Measurements from ENCODE around the gene SPEM1.
A peak's percentile ranks its signal among the peaks of the same experiment; 100 is the strongest.
"Not testable (repeated sequence)": the region's sequence is repeated elsewhere in the genome, so short reads cannot be mapped to it uniquely, and the experiment has no call there.

Gene SPEM1

DNA sequence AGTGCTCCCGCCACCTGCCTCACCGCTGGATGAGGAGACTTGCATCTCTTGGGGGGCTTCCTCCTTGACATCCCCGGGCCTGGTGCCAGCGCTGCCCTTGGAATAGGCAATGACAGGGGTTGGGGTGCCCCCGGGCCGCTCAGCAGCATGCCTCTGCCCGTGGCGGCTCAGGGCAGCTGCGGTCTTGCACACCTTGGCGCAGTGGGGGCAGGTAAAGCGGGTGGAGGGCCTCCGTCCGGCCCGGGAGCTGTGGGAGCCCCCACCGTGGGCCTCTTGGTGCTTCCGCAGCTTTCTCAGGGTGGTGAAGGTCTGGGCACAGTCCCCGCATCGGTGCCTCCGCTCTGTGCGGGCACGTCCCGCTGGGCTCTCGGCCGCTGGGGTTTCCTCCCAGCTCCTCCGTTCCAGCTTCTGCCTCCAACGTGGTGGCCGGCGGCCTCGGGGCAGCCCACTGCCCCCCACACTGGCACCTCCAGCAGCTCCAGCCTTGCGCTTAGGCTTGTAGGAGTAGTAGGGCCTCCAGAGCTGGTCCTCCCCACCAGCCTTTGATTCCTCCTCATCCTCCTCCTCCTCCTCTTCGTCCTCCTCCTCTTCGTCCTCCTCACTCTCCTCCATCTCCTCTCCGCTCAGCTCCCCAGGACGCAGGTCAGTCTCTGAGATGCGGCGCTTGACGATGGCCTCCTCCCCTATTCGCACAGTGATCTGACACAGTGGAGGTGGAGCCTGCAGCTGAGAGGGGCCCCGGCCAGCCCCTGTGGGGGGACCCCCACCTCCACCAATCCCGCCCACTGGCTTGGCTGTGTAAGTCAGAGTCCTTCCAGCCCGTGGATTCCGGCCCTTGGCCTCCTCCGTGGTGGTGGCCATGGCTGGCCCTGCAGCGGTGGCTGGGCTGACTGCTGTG, 42.6 kb downstream of the SPEM1 start:
- Histone ChIP-seq H3K4me1 (ENCODE audit: control insufficient read depth, insufficient read depth, low read length) (peaks cover 8% of the 10 kb centered on the region), H3K27ac (ENCODE audit: low read depth, low read length) (no peak overlapping the region), H3K36me3 (ENCODE audit: control insufficient read depth, insufficient read depth, low read length) (peaks cover 11% of the 10 kb centered on the region), H3K4me3 (ENCODE audit: low read length) (no peak overlapping the region), H3K27me3 (ENCODE audit: control insufficient read depth, insufficient read depth, low read length) (no peaks in the 10 kb centered on the region), H3K9ac (ENCODE audit: low read length) (no peak overlapping the region)

DNA sequence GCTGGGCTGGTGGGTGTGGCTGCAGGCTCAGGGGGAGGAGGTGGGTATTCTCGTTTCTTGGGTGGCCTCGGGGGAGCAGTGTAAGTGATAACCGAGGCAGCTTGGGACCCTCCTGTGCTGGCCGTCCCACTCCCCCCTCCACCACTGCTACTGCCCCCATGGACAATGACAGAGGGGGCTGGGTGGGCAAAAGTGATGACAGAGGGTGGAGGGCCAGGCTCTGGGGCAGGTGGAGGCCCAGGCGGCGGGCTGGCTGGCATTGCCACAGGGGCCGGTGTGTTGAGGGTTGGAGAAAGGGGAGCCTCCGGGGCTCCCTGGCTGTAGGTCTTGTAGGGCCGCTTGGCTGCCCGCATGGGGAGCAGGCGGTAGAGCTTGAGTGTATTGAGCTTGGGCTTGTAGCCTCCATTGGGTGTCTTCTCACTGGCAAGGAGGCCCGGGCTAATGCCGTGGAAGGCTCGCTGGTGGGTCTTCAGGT, 43.3 kb downstream of the SPEM1 start:
- Histone ChIP-seq H3K9ac (ENCODE audit: low read length) (no peak overlapping the region), H3K4me3 (ENCODE audit: low read length) (no peak overlapping the region), H3K27me3 (ENCODE audit: control insufficient read depth, insufficient read depth, low read length) (no peaks in the 10 kb centered on the region), H3K4me1 (ENCODE audit: control insufficient read depth, insufficient read depth, low read length) (peaks cover 8% of the 10 kb centered on the region), H3K36me3 (ENCODE audit: control insufficient read depth, insufficient read depth, low read length) (peaks cover 11% of the 10 kb centered on the region), H3K27ac (ENCODE audit: low read depth, low read length) (no peak overlapping the region)

DNA sequence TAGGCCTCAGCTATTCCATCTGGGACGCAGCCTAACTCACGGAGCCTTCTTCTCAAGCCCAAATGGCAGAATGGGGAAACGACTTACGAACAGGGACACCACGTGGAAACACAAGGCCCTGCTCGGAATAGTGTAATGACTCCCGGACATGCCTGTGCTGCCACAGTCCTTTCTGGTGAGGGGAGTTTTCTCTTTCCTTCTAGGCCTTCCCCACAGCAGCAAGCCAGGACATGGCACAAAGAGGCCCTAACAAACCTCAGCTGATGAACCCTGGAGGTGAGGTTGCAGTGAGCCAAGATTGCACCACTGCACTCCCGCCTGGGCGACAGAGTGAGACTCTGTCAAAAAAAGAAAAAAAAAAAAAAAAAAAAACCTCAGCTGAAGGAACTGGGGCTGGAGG, 44.0 kb downstream of the SPEM1 start:
- no peak overlapping the region for H3K9ac ChIP-seq (ENCODE audit: low read length)
- H3K36me3 ChIP-seq (ENCODE audit: control insufficient read depth, insufficient read depth, low read length), result peaks cover 11% of the 10 kb centered on the region
- peaks cover 8% of the 10 kb centered on the region for H3K4me1 ChIP-seq (ENCODE audit: control insufficient read depth, insufficient read depth, low read length)
- H3K27ac ChIP-seq (ENCODE audit: low read depth, low read length), result no peak overlapping the region
- H3K27me3 ChIP-seq (ENCODE audit: control insufficient read depth, insufficient read depth, low read length), result no peaks in the 10 kb centered on the region
- H3K4me3 ChIP-seq (ENCODE audit: low read length), result no peak overlapping the region

DNA sequence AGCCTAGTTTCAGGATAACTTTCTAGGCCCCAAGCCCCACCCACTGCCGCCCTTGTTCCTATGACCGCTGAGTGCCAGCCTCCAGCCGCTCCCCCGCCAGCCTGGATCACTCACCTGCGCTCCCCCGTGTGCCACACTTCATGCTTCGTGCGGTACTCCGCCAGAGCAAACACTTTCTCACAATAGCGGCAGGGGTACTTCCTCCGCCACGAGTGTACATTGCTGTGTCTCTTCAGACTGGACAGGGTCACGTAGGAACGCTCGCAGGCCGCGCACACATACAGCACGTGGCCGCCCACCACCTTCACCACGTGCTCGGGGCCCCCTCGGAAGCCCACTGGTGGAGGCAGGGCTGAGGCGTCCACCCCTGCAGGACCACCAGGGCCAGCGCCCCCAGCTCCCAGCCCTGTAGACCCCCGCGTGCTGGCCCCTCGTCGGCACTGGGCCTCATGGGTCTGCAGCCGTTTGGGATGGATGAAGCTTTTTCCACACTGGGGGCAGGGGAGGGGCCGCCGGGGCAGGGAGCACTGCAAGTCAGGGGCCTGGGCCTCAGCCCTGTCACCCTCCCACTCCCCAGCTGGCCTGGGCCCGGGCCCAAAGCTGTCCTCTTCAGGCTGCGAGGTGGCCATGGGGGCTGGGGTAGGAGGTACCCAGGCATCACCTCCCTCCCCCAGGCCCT, 45.6 kb downstream of the SPEM1 start:
- peaks cover 8% of the 10 kb centered on the region for H3K4me1 ChIP-seq (ENCODE audit: control insufficient read depth, insufficient read depth, low read length)
- H3K9ac ChIP-seq (ENCODE audit: low read length), result no peak overlapping the region
- H3K36me3 ChIP-seq (ENCODE audit: control insufficient read depth, insufficient read depth, low read length), result peaks cover 11% of the 10 kb centered on the region
- H3K27ac ChIP-seq (ENCODE audit: low read depth, low read length), result no peak overlapping the region
- H3K27me3 ChIP-seq (ENCODE audit: control insufficient read depth, insufficient read depth, low read length), result no peaks in the 10 kb centered on the region
- no peak overlapping the region for H3K4me3 ChIP-seq (ENCODE audit: low read length)

DNA sequence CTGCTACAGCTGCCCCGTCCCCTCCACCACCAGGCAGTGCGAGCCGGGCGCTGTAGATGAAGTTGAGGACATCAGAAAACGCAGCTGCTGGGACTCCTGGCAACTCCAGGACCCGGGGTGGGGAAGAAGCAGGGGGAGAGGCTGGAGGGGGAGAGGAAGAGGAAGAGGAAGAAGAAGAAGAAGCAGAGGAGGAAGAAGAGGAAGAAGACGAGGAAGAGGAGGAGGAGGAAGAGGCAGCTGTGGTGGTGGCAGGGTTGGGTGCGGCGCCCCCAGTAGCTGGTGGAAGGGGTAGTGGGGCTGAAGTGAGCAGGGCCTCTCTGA, 46.2 kb downstream of the SPEM1 start:
- Histone ChIP-seq H3K27ac (ENCODE audit: low read depth, low read length) (no peak overlapping the region), H3K36me3 (ENCODE audit: control insufficient read depth, insufficient read depth, low read length) (peaks cover 11% of the 10 kb centered on the region), H3K4me1 (ENCODE audit: control insufficient read depth, insufficient read depth, low read length) (peaks cover 8% of the 10 kb centered on the region), H3K9ac (ENCODE audit: low read length) (no peak overlapping the region), H3K27me3 (ENCODE audit: control insufficient read depth, insufficient read depth, low read length) (no peaks in the 10 kb centered on the region), H3K4me3 (ENCODE audit: low read length) (no peak overlapping the region)

DNA sequence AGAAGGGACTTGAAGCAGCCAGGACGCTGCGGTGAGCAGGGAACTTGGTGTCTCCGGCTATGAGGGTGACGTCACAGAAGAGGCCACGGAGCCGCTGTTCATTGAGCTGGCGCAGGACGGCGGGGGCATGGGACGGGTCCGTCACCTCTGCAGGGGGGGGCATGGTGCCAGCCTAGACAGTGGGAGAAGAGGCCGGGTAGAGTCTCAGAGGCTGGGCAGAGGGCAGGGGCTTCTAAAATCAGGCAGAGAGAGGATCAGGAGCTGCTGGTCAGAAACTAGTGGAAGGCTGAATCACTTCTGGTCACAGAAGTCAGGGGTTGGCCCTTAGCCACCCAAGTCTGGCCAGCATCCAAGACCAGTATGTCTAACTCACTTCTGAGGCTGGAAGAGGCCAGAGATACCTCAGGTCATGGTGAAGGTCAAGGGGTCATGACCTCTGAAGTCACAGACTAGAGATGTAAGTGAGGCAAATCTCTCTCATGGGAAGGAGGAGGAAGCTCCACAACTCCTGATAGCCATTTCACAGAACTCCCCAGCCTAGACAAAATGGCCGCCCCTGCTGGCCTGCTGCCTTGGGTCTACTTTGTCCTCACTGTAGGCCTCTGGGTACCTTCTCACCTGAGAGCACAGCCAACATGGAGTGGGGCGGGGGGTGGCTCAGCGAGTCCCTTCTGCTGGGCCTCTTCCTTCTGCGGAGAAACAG, 46.7 kb downstream of the SPEM1 start:
- H3K4me3 ChIP-seq (ENCODE audit: low read length), result no peak overlapping the region
- peaks cover 8% of the 10 kb centered on the region for H3K4me1 ChIP-seq (ENCODE audit: control insufficient read depth, insufficient read depth, low read length)
- H3K27ac ChIP-seq (ENCODE audit: low read depth, low read length), result peak overlapping the region; percentile 34
- no peak overlapping the region for H3K9ac ChIP-seq (ENCODE audit: low read length)
- peaks cover 11% of the 10 kb centered on the region for H3K36me3 ChIP-seq (ENCODE audit: control insufficient read depth, insufficient read depth, low read length)
- H3K27me3 ChIP-seq (ENCODE audit: control insufficient read depth, insufficient read depth, low read length), result no peaks in the 10 kb centered on the region

DNA sequence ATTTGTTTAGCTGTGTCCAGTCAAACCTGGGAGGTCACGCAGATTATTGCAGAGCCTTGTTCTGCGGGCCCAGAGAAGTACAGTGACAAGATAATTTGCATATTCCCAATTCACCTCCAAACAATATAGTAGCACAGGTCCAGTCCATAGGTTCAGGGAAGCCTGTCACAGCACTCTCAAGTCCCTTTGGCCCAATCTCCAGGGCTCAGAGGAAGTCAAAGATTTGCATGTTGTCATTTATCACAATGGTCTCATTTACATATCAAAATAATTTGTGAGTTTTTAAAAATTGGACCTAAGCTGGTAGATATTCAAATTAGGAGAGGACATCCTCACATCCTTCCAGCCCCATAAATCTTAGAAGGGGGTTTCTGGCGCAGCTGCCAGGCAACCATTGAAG, 47.4 kb downstream of the SPEM1 start:
- Histone ChIP-seq H3K4me3 (ENCODE audit: low read length) (no peak overlapping the region), H3K9ac (ENCODE audit: low read length) (no peak overlapping the region), H3K27me3 (ENCODE audit: control insufficient read depth, insufficient read depth, low read length) (no peaks in the 10 kb centered on the region), H3K27ac (ENCODE audit: low read depth, low read length) (peak overlapping the region; percentile 34), H3K36me3 (ENCODE audit: control insufficient read depth, insufficient read depth, low read length) (peaks cover 11% of the 10 kb centered on the region), H3K4me1 (ENCODE audit: control insufficient read depth, insufficient read depth, low read length) (peaks cover 8% of the 10 kb centered on the region)

DNA sequence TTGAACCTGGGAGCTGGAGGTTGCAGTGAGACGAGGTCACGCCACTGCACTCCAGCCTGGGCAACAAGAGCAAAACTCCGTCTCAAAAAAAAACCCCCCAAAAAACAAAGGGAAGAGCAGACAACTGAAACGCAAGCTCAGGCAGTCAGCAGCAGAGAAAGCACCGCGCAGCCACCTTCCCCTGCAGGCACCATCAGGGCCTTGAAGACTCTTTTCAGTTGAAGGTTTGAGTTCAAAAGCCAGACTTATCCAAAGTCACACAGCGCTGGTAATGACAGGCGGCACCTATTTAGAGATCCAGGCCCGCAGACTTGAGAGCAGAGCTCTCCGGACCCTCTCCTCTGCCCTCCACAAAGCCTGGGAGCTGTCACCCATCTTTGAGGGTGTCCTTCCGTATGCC, 48.2 kb downstream of the SPEM1 start:
- H3K36me3 ChIP-seq (ENCODE audit: control insufficient read depth, insufficient read depth, low read length), result peaks cover 7% of the 10 kb centered on the region
- H3K27ac ChIP-seq (ENCODE audit: low read depth, low read length), result no peak overlapping the region
- no peak overlapping the region for H3K9ac ChIP-seq (ENCODE audit: low read length)
- peaks cover 8% of the 10 kb centered on the region for H3K4me1 ChIP-seq (ENCODE audit: control insufficient read depth, insufficient read depth, low read length)
- H3K27me3 ChIP-seq (ENCODE audit: control insufficient read depth, insufficient read depth, low read length), result no peaks in the 10 kb centered on the region
- no peak overlapping the region for H3K4me3 ChIP-seq (ENCODE audit: low read length)

DNA sequence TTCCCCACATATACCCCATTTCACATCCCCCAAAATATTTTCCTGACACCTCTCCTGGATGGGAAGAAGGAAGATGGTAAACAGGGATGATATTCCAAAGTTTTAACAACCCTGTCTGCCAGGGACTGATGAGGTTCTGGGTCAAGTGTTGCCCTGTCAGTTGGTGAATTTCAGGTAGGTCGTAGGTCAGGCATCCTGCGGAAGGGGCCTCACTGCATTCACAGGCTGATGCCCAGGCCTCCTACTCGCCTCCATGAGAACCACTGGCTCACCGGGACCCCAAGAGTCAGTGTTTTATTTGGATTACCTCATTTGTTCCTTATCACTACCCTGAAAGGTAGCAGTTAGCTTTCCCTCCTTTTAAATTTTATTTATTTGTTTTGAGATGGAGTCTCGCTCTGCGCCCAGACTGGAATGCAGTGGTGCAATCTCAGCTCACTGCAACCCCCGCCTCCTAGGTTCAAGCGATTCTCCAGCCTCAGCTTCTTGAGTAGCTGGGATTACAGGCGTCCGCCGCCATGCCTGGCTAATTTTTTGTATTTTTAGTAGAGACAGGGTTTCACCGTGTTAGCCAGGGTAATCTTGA, 48.8 kb downstream of the SPEM1 start:
- Histone ChIP-seq H3K9ac (ENCODE audit: low read length) (no peak overlapping the region), H3K36me3 (ENCODE audit: control insufficient read depth, insufficient read depth, low read length) (peaks cover 6% of the 10 kb centered on the region), H3K27ac (ENCODE audit: low read depth, low read length) (no peak overlapping the region), H3K4me1 (ENCODE audit: control insufficient read depth, insufficient read depth, low read length) (peaks cover 8% of the 10 kb centered on the region), H3K27me3 (ENCODE audit: control insufficient read depth, insufficient read depth, low read length) (no peaks in the 10 kb centered on the region), H3K4me3 (ENCODE audit: low read length) (no peak overlapping the region)

DNA sequence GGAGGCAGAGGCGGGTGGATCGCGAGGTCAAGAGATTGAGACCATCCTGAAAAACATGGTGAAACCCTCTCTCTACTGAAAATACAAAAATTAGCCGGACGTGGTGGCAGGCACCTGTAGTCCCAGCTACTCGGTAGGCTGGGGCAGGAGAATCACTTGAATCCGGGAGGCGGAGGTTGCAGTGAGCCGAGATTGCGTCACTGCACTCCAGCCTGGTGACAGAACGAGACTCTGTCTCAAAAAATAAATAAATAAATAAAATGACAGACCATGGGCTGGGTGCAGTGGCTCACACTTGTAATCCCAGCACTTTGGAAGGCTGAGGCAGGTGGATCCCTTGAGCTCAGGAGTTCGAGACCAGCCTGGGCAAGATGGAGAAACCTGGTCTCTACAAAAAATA, 49.7 kb downstream of the SPEM1 start:
- not testable (repeated sequence) for H3K27ac ChIP-seq (ENCODE audit: low read depth, low read length); H3K27me3 ChIP-seq (ENCODE audit: control insufficient read depth, insufficient read depth, low read length); H3K4me1 ChIP-seq (ENCODE audit: control insufficient read depth, insufficient read depth, low read length)

DNA sequence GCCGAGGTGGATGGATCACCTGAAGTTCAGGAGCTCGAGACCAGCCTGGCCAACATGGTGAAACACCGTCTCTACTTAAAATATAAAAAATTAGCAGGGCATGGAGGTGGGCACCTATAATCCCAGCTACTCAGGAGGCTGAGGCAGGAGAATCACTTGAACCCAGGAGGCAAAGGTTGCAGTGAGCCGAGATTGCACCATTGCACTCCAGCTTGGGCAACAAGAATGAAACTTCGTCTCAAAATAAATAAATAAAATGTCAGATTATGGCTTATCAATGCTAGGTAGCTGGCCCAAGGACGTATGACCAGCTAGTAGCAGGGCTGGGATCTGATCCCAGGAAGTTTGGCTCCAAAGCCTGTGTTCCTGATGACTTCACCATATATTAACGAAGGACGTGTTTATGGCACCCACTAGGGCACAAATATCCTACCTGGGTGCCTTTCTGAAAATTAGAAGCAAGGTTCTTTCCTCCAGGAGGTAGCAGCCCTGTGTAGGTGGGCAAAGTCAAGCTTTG, 50.4 kb downstream of the SPEM1 start:
- not testable (repeated sequence) for H3K27ac ChIP-seq (ENCODE audit: low read depth, low read length); H3K27me3 ChIP-seq (ENCODE audit: control insufficient read depth, insufficient read depth, low read length); H3K4me3 ChIP-seq (ENCODE audit: low read length); H3K9ac ChIP-seq (ENCODE audit: low read length); H3K36me3 ChIP-seq (ENCODE audit: control insufficient read depth, insufficient read depth, low read length)
- peaks cover 10% of the 10 kb centered on the region for H3K4me1 ChIP-seq (ENCODE audit: control insufficient read depth, insufficient read depth, low read length)

More for the DNA sequence above, 49.7 kb downstream of the SPEM1 start:
- H3K36me3 ChIP-seq (ENCODE audit: control insufficient read depth, insufficient read depth, low read length); H3K9ac ChIP-seq (ENCODE audit: low read length); H3K4me3 ChIP-seq (ENCODE audit: low read length): not testable (repeated sequence)
